Measurements from ENCODE around the gene INPP4A.
"Not testable (repeated sequence)": the region's sequence is repeated elsewhere in the genome, so short reads cannot be mapped to it uniquely, and the experiment has no call there.

Gene INPP4A

DNA sequence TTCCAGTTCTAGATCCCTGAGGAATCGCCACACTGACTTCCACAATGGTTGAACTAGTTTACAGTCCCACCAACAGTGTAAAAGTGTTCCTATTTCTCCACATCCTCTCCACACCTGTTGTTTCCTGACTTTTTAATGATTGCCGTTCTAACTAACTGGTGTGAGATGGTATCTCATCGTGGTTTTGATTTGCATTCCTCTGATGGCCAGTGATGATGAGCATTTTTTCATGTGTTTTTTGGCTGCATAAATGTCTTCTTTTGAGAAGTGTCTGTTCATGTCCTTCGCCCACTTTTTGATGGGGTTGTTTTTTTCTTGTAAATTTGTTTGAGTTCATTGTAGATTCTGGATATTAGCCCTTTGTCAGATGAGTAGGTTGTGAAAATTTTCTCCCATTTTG lies 150.0 kb downstream of the INPP4A start:
- not testable (repeated sequence) for H3K4me3 ChIP-seq (ENCODE audit: low read depth, low read length); DNase-seq (ENCODE audit: low read depth)

DNA sequence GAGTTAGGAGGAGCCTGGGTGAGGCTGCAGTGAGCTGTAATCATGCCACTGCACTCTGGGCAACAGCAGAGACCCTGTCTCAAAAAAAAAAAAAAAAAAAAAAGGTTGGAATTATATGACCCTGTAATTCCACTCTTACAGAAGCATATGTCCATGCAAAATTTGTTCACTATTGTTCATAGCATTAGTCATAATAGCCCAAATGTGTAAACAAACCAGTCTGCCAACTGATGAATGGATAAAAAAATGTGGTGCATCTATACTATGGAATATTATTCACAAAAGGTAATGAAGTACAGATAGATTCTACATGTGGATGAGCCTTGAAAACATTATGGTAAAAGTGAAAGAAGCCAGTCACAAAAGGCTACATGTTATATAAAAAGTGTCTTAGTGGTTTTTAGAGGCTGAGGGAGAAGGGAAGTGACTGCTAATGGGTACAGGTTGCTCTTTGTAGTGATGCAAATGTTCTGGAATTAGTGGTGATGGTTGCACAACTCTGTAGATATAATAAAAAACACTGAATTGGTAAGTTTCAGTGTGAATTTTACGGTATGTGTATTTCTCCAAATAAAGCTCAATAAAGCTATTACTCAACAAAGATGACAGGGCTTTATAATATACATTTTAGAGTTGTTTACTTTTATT lies 154.2 kb downstream of the INPP4A start:
- no peak overlapping the region for H3K4me3 ChIP-seq (ENCODE audit: low read depth, low read length)
- no peak for DNase-seq (ENCODE audit: low read depth)

DNA sequence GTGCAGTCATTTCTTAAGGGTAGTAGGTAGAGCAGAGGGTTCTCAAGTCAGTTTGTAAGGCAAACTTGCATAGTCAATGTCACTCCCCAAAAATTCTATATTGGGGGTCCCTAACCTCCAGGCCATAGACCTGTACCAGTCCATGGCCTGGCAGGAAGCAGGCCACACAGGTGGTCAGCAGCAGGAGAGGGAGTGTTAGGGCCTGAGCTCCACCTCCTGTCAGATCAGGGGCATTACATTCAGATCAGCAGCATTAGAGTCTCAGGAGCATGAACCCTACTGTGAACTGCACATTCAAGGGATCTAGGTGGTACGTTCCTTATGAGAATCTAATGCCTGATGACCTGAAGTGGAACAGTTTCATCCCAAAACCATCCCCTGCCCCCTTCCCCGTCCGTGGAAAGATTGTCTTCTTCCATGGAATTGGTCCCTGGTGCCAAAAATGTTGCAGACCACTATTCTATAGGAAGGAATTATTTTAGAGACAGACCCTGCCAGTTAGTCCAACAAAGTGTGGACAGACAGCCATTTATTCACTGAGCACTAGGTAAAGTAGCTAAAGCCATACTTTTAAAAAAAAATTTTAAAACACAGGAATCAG lies 157.0 kb downstream of the INPP4A start:
- no peak for DNase-seq (ENCODE audit: low read depth)

DNA sequence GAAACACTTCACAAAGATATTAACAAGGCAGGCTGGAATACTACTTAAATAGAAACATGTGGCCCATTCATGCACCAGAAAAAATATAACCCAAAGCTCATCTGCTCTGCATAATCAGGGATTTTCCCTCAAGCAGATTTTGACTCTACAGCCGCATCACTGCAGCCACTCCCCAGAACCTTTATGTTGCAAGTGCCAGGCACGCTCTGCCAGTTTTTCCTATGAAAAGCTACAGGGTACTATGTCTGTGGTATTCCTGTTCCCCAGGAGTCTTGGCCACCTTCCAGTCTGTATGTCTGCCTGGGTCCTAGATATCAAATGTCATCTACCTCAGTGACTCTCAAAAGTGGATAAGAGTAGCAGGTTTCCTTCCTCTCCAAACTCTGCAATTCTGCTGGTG lies 159.9 kb downstream of the INPP4A start:
- H3K4me3 ChIP-seq (ENCODE audit: low read depth, low read length) = no peak overlapping the region
- DNase-seq (ENCODE audit: low read depth) = no peak

More for the DNA sequence above, 157.0 kb downstream of the INPP4A start:
- no peak overlapping the region for H3K4me3 ChIP-seq (ENCODE audit: low read depth, low read length)

DNA sequence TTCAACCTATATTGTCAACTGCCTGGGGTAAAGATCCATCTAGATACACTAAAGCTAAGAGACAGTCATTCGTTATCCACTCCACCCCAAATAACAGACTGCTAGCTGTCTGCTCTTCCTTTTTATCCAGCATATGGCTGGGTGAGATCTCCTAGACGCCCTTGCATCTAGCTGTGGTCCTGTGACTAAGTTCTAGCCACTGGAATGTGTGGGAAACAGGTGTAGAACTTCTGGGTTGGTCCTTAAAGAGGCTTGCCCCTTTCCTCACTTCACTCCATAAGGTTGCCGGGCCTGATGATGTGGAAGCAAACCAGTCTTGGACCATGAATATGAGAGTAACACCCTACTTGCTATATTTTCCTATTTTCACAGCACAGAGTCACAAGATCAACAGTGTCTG lies 160.4 kb downstream of the INPP4A start:
- DNase-seq (ENCODE audit: low read depth) = no peak
- no peak overlapping the region for H3K4me3 ChIP-seq (ENCODE audit: low read depth, low read length)

DNA sequence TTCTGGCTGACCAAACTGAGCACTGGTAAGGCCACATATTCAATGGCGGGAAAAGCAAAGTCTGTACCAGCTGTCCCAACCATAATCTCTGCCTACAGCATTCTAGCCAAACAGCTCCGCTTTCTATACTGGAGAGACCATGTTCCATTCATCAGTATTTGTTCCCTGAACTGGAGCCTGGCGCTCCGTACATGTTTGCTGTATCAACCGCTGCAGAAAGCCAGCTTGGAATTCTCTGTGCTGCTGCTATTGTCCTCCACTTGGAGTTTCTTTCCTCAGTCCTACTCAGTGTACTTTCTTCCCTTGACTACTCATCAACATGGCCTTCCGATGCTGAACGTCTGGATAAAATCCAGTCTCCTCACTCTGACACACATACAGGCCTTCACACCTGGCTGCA lies 161.8 kb downstream of the INPP4A start:
- no peak for DNase-seq (ENCODE audit: low read depth)

DNA sequence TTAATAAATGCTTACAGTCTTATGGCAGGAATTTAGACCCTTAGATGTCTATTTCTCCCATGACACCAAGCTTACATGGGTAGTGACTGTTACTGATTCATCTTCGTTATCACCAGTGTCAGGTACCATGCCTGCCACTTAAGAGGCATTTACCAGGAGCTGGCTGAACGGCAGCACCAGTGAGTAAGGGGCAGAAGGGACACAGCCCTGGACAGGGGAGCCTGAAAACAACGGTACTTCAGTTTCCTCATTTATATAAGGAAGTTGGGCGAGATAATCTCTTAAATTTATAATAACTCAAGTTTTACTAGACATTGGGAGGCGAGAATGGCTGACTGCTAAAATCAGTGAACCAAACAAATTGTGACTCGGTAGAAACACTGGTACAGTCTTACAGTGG lies 162.4 kb downstream of the INPP4A start:
- H3K4me3 ChIP-seq (ENCODE audit: low read depth, low read length) = peak overlapping the region; percentile 90
- DNase-seq (ENCODE audit: low read depth) = no peak

More for the DNA sequence above, 161.8 kb downstream of the INPP4A start:
- H3K4me3 ChIP-seq (ENCODE audit: low read depth, low read length) = no peak overlapping the region

DNA sequence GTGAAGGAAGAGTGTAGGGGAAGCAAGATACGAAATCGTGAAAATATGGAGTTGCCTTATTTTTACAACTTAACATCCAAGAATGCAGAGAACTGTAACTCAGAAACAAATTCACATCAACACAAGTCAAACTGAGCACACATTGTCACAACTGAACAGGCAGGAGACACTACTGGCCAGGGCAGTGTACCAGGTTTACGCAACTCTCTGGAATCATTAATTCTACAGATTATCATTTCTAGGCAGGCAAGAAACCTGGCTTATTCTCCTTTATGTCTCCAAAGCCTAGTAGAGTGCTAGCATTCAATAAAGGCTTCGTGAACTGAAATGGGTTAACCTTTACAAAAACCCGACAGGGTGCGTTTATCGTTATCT lies 163.1 kb downstream of the INPP4A start:
- no peak for DNase-seq (ENCODE audit: low read depth)
- H3K4me3 ChIP-seq (ENCODE audit: low read depth, low read length) = peak overlapping the region; percentile 90

DNA sequence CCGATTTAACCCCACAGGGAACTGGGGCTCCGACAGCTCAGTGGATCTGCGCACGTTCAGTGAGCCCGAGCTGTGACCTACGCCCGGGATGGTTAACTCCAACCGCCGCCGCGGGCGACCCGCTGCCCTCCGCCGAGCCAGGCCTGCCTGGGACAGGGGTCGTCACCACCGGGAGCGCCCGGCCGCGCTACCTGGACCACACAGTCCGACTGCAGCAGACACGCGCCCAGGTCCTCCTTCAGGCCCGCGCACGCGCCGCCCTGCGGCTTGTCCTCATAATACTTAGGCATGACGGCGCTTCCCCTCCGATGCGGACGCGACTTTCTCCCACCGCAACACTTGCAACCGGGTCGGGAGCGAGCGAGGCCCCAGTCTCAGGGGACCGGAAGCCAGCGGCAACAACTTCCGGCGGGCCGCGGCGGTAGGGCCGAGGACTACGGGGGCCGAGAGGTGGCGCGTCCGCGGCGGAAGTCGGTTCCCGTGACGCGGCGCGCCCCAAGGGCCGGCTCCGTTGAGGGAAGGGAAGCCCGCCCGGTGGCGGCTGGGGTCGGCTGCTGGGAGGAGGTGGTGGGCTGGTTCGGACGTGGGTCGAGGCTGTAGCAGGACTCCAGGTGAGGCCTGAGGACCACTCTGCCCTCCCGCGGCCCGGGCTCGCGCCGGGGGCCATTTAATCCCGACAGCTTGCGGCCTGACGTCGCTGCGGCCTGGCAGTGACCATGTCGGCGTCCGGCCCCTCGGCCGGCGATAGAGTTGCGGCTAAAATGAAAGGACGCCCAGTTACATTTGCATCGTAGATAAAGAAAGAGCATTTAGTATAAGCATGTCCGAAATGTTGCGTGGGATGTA lies 163.7 kb downstream of the INPP4A start, which contains the start of the genes COA5 and UNC50:
TSS of gene COA5 (minus strand) at position 397 of the 846 bp plus-strand sequence. CDS start at position 290, 107 bp downstream.
TSS of gene UNC50 (plus strand) at position 474 of the 846 bp plus-strand sequence. CDS start 1,171 bp downstream, outside the sequence.
- H3K4me3 ChIP-seq (ENCODE audit: low read depth, low read length) = peak within 1 kb of the TSS; percentile 90
- peak; percentile 70 for DNase-seq (ENCODE audit: low read depth)

DNA sequence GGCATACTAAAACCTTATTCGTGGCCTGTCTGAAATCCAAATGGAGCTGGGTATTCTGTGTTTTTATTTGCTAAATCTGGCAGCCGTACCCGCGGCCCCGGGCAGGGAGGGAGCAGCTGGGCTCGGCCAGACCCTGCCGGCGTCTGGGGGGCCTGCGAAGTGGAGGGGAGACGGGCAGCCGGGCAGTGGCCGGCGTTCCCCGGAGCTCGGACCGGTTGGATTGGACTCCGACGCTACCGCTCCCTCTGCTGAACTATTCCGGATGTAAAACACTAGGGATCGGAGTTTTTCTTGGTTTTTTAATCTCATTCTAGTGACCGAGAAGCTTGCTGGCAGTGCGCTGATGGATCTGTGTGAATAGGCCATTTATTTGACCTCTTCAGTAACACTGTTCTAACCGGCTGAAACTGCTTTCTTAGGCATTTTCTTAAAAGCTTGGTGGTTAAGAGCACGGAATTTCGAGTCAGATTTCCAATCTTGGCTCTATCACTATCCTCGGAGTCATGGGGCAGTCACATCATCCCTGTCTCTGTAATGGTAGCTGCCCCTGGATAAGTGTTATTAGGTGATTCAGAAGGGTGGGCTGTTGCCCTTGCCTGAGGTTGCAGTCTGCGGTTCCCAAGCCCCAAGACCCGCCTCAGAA lies 164.4 kb downstream of the INPP4A start:
- DNase-seq (ENCODE audit: low read depth) = no peak
- peak overlapping the region; percentile 90 for H3K4me3 ChIP-seq (ENCODE audit: low read depth, low read length)

DNA sequence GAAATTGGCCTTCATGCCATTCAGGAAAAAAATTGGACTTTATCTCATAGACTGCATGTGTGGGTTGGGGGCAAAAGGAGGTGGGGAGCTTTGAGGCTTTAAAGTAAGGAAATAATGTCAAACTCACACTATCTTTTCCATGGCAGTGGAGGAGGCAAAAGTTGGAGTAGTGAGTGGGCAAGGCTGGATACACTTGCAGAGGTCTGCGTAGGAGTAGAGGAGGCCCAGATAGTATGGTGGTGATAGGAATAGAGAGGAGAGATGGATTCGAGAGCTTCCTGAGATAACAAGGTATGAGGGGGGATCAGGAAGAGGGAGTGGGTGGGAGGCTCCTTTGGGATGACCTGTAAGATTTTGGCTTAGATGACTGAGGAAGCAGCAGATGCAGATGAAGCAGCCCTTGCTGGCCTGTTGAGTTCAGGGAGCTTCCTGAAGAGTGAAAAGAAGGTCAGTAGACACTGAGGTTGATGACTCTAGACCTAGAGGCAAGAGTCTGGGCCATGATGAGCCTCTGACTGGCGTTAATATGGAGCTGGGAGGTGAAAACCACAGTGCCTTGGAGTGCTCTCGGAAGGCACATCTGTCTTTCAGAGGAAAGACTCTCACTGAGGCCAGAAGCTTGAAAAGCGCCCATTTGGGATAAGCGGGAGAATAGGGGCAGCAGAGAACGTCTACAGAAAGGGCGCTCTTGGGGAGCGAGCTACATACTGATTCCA lies 169.5 kb downstream of the INPP4A start:
- no peak overlapping the region for H3K4me3 ChIP-seq (ENCODE audit: low read depth, low read length)

DNA sequence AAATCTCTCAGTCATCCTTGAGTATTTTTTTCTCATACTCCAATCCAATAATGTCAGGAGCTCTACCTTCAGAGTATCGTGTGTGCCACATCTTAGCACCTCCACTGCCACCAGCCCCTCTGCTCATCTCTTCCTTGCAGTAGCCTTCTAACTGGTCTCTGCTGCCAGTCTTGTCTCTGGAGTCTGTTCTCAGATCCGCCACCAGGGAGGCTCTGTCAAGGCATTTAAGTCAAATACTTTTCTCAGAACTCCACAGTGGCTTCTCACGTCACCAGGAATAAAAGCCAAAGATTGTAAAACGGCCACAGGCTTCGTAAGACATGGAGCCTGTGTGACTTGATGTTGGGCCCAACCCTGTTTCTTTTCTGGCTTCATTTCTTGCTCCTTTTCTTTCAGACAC lies 170.8 kb downstream of the INPP4A start:
- H3K4me3 ChIP-seq (ENCODE audit: low read depth, low read length) = no peak overlapping the region
- no peak for DNase-seq (ENCODE audit: low read depth)

More for the DNA sequence above, 169.5 kb downstream of the INPP4A start:
- no peak for DNase-seq (ENCODE audit: low read depth)

DNA sequence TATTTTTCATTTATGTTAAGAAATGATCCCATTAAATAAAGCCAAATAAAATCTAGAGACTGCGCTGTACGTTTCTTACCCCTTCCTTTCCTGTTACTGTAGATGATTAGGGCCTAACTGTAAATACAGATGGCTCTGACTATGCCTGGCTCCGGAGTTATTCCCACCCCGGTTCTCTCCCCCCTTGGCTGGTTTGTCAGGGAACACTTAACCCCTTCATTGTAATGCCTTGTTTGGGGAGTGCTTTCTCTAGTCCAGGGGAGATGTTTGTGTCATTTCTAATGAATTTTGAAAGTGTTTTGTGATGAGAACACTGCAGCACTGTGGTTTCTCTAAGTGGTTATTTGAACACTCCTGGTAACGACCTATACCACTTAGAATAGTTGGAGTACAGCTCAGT lies 172.5 kb downstream of the INPP4A start:
- no peak overlapping the region for H3K4me3 ChIP-seq (ENCODE audit: low read depth, low read length)
- DNase-seq (ENCODE audit: low read depth) = no peak

DNA sequence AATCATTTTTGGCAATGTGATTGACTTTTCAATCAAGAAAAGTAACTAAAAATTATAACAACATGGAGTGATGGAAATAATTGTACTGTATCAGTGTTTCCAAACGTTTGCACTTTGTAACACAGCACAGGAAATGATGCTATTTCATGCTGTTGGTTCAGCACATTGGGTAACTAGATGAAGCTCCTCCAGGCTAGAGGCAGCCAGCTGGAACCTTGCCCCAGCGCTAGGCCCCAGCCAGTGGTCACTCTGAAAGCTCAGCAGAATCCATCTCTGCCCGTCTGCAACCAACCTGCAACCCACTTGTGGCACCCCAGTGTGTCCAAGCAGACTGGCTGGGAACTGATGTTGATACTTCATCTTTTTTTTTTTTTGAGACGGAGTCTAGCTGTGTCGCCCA lies 179.0 kb downstream of the INPP4A start:
- no peak for DNase-seq (ENCODE audit: low read depth)
- no peak overlapping the region for H3K4me3 ChIP-seq (ENCODE audit: low read depth, low read length)

DNA sequence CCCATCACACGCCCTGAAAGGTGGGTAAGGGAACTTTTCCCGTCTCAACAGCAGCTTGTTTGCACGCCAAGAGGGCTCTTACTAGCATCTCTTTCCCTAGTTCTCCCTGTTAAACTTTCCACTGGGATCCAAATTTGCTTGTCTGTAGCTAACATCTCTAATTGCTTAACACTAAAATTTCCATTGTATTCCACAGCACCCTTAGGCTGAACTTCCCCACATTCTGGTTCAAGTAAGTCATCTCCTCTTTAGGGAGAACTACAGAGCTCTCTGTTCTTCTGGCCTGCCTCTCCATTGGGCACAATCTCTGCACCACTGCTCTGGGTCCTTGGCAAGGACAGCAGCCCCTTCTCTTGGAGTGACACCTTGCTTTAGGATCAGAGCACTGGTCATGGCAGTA lies 187.7 kb downstream of the INPP4A start:
- no peak for DNase-seq (ENCODE audit: low read depth)

DNA sequence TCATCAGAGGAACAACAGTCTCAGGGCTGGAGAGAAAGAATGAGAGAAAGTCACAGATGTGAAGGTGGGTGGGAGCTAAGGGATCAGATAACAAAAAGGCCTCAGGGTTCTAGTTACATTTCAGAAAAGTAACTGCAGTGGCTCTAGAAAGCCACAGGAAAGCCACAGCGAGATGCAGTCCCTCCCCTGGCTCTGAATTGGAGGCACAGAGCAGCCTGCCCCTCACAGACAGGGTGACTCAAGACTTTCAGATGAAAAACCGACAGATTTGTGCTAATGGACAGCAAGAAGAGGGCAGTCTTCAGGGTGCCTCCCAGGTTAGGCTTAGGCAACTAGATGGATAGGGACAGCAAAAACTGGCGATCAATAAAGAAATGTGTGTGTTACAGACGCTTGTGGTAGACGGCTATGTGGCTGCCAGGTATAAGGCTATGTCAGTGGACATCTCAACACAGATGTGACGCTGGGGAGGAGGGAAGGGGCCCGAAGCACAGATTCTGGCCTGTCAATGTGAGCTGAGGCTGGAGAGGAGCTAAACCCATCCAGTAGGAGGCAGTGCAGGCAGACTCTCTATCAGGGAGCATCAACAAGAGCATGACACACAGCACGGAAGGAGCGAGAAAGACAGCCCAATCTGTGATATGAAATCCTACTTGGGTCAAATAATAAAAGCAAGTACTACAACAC lies 189.9 kb downstream of the INPP4A start:
- no peak for DNase-seq (ENCODE audit: low read depth)
- H3K4me3 ChIP-seq (ENCODE audit: low read depth, low read length) = no peak overlapping the region

More for the DNA sequence above, 187.7 kb downstream of the INPP4A start:
- no peak overlapping the region for H3K4me3 ChIP-seq (ENCODE audit: low read depth, low read length)

DNA sequence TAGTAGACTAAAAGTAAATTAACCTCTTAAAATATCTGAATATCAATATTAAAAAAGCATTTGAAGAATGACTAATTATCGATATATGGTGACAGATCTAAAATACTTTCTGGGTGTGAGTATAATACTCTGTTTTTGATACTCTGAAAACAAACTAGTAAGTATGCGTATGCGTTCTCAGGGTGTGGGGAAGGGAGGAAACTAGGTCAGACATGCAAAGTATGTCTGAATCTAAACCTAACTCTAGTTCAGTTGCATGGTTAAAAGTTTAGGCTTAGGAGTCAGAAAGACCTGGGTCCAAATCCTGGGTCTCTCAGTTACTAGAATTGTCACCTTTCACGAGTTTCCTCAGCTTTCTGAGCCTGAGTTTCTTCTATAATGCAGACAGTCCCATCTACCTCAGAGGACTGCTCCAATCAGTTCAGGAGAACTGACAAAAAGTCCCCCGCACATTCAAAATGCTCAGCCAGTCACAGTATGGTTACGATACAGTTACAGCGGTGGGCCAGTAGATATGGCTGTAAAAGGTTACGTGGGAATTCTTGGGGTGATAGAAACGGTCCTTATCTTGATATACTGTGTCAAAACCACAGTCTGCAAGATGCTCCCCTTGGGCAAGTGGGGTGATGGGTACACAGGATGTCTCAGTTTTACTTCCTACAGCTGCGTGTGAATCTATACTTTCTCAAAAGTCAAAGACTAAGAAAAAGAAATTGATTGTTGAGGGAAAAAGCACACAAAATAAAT lies 192.9 kb downstream of the INPP4A start:
- no peak for DNase-seq (ENCODE audit: low read depth)
- no peak overlapping the region for H3K4me3 ChIP-seq (ENCODE audit: low read depth, low read length)

DNA sequence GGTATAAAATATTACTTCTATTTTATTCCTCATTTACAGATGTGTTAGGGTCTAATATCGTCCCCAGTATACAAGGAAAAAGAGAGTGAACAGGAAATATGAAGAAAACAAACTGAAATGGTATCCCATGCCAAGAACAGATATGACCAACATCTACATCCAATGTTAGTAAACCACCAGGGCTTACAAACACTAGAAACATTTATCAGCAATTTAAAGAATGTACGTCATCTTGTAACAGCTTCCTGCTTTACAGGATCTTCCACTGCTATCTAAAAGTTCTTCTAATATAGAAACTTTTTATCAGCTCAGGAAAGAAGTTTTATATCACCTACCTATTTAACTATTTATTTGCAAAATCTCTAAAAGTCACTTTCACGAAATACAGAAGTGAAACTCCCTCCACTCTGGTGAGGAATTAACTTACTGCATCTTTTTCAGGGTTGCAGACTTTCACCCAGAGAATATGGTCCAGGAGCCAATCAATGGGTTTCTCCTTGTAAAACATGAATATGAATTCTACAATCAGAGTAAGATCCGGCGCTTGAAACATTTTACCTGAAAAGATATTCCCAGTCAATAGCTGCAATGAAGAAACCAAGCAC lies 198.9 kb downstream of the INPP4A start:
- no peak overlapping the region for H3K4me3 ChIP-seq (ENCODE audit: low read depth, low read length)
- no peak for DNase-seq (ENCODE audit: low read depth)
